HepG2 (cell line): ENCODE results near the gene SOS2. TPM values are rescaled to one million over a fixed set of nuclear protein-coding genes. Genes with fewer than 3 reads are reported as not detected.

ENCODE experiments used
- ETV6 ChIP-seq: sonication (generic); formaldehyde crosslinking; conservative IDR thresholded peaks from 2 replicates; pipeline ENCODE4 v1.4.0; 2020; ENCODE audit warnings: missing genetic modification reagents
- HNRNPH1 ChIP-seq: fragments of 200-400 bp; formaldehyde crosslinking; optimal IDR thresholded peaks from 2 replicates; pipeline ENCODE3; 2017; ENCODE audit warnings: mild to moderate bottlenecking, low read depth, low read length
- KDM4B ChIP-seq: sonication (generic); formaldehyde crosslinking; IDR thresholded peaks from 2 replicates; pipeline ENCODE4 v1.4.0; 2020; ENCODE audit warnings: missing genetic modification reagents
- KDM6A ChIP-seq: IDR thresholded peaks from 2 replicates; pipeline ENCODE4 v1.6.1; 2016; ENCODE audit warnings: low read depth
- NFE2L2 ChIP-seq: fragments of 150-350 bp; IDR thresholded peaks from 2 replicates; pipeline ENCODE4 v1.6.1; 2014; ENCODE audit warnings: low read length
- NPAS2 ChIP-seq: sonication (generic); formaldehyde crosslinking; IDR thresholded peaks from 2 replicates; pipeline ENCODE4 v1.8.0; 2022; ENCODE audit warnings: mild to moderate bottlenecking, missing genetic modification reagents, borderline replicate concordance
- NR2F1 ChIP-seq, 2 experiments: fragments of 450-650 bp in 1 of 2; formaldehyde crosslinking in 1 of 2; IDR thresholded peaks; 2 replicates each; pipeline versions ENCODE4 v1.5.0 to v1.6.1; 2016 to 2020; ENCODE audit warnings: mild to moderate bottlenecking in 1 of 2, missing compliant biosample characterization in 1 of 2, missing genetic modification reagents in 1 of 2, moderate library complexity in 1 of 2
- RARA ChIP-seq: IDR thresholded peaks from 2 replicates; pipeline ENCODE4 v1.6.1; 2016; ENCODE audit warnings: missing genetic modification reagents, missing compliant biosample characterization
- SETDB1 ChIP-seq: sonication (generic); formaldehyde crosslinking; IDR thresholded peaks from 2 replicates; pipeline ENCODE4 v1.5.1; 2020; ENCODE audit warnings: missing genetic modification reagents, mild to moderate bottlenecking, borderline replicate concordance
- SMARCC2 ChIP-seq: fragments of 450-650 bp; IDR thresholded peaks from 2 replicates; pipeline ENCODE4 v1.6.1; 2017; ENCODE audit warnings: antibody characterized with exemption, mild to moderate bottlenecking
- SMC3 ChIP-seq: IDR thresholded peaks from 2 replicates; pipeline ENCODE4 v1.6.1; 2011; ENCODE audit warnings: low read length, improper control_type of control experiment
- TEAD2 ChIP-seq: sonication (generic); formaldehyde crosslinking; IDR thresholded peaks from 2 replicates; pipeline ENCODE4 v1.9.0; 2021; ENCODE audit warnings: missing genetic modification reagents
- TIGD3 ChIP-seq: sonication (generic); formaldehyde crosslinking; IDR thresholded peaks from 2 replicates; pipeline ENCODE4 v1.5.1; 2020; ENCODE audit warnings: mild to moderate bottlenecking, missing genetic modification reagents, borderline replicate concordance
- ZBTB37 ChIP-seq: sonication (generic); formaldehyde crosslinking; IDR thresholded peaks from 2 replicates; pipeline ENCODE4 v1.4.0; 2020; ENCODE audit warnings: mild to moderate bottlenecking, missing genetic modification reagents
- ZBTB46 ChIP-seq: sonication (generic); formaldehyde crosslinking; IDR thresholded peaks from 2 replicates; pipeline ENCODE4 v1.4.0; 2020; ENCODE audit warnings: mild to moderate bottlenecking, missing genetic modification reagents, borderline replicate concordance
- ZFP36L1 ChIP-seq: sonication (generic); formaldehyde crosslinking; IDR thresholded peaks from 2 replicates; pipeline ENCODE4 v1.8.0; 2022; ENCODE audit warnings: mild to moderate bottlenecking, missing genetic modification reagents, moderate library complexity
- ZFP82 ChIP-seq: sonication (generic); formaldehyde crosslinking; IDR thresholded peaks from 2 replicates; pipeline ENCODE4 v1.5.1; 2020; ENCODE audit warnings: mild to moderate bottlenecking, missing genetic modification reagents, borderline replicate concordance
- ZFP90 ChIP-seq: sonication (generic); formaldehyde crosslinking; IDR thresholded peaks from 2 replicates; pipeline ENCODE4 v1.8.0; 2022; ENCODE audit warnings: missing genetic modification reagents, mild to moderate bottlenecking, inconsistent platforms, borderline replicate concordance
- ZNF207 ChIP-seq: fragments of 450-650 bp; IDR thresholded peaks from 2 replicates; pipeline ENCODE4 v1.6.1; 2016; ENCODE audit warnings: antibody characterized with exemption, borderline replicate concordance
- ZNF256 ChIP-seq: sonication (generic); formaldehyde crosslinking; conservative IDR thresholded peaks from 2 replicates; pipeline ENCODE4 v1.4.0; 2020; ENCODE audit warnings: missing genetic modification reagents
- ZNF350 ChIP-seq: sonication (generic); formaldehyde crosslinking; IDR thresholded peaks from 2 replicates; pipeline ENCODE4 v1.4.0; 2020; ENCODE audit warnings: mild to moderate bottlenecking, low read depth, missing genetic modification reagents, borderline replicate concordance
- ZNF556 ChIP-seq: sonication (generic); formaldehyde crosslinking; IDR thresholded peaks from 2 replicates; pipeline ENCODE4 v1.4.0; 2020; ENCODE audit warnings: mild to moderate bottlenecking, missing genetic modification reagents, borderline replicate concordance
- ZNF563 ChIP-seq: sonication (generic); formaldehyde crosslinking; IDR thresholded peaks from 2 replicates; pipeline ENCODE4 v1.8.0; 2022; ENCODE audit warnings: mild to moderate bottlenecking, moderate library complexity, missing genetic modification reagents
- ZNF781 ChIP-seq: sonication (generic); formaldehyde crosslinking; IDR thresholded peaks from 2 replicates; pipeline ENCODE4 v1.5.1; 2020; ENCODE audit warnings: borderline replicate concordance, mild to moderate bottlenecking, missing genetic modification reagents; ENCODE audit errors: not compliant biosample characterization
- polyA plus RNA-seq, 8 experiments: library from polyadenylated mRNA; depleted of rRNA in 3 of 8; stranded (reverse) in 7 of 8; unstranded in 1 of 8; fragments of >200 nt; fragmentation: Illumina TruSeq in 4 of 8; extraction: Trizol in 4 of 8; gene quantifications; 2 replicates each; pipeline versions ENCODE4 v1.2.1 to v1.2.3, GENCODE V29; 2011 to 2016; ENCODE audit warnings: low read depth in 4 of 8, missing spikeins in 1 of 8, mixed read lengths in 1 of 8; ENCODE audit not compliant: insufficient read depth in 1 of 8
- total RNA-seq, 5 experiments: library from RNA; depleted of rRNA; stranded (reverse); fragments of >200 nt; fragmentation: Illumina TruSeq; extraction: Trizol; gene quantifications; 2 replicates each; pipeline ENCODE4 v1.2.3, GENCODE V29; 2016; ENCODE audit warnings: low read depth in 1 of 5

SOS2 gene
- total and polyA plus RNA-seq, 2 of the 13 experiments (the other 11 are each of a cell fraction or from before 2014, with no cell fraction given) = 9.3 to 12.1 TPM

DNA sequence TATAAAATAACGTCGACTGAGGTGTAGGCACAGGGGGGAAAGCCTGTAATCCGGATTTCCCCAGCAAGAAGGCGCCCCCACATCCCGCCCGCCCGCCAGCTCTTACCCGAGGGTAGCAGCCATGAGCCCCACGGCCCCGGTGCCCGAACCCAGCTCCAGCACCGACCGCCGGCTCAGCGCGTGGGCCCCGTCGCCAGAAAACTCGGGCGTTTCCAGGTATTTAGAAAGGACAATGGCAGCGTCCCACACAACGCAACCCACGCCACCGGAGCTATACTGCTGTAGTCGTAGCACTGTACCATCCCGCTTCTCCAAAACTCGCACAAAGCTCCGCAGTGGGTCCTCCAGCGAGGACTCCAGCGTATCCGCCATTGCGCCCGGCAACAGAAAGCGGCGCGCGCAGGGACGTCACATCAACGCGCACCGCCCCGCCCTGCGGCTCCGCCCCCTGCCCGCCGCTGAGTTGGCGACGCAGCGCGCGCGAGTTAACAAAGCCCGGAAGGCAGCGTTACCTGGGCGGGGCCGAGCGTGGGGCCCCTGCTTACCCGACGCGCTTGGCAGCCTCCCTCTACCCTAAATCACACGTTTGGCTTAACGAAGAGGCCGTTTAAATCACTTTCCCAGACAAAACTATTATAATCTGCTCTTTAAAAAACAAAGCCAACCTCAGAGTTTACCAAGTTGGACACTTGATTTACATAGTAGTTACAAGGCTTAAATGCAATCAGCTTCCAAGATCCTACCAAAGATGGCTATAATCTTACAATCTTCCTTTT is 115.0 kb downstream of the SOS2 start, which contains the start of gene VCPKMT (continued):
- TF ChIP-seq ZNF556 (CRISPR knock-in tag) (no peak; the same call in 1 of the 2 replicates), NPAS2 (CRISPR knock-in tag) (no peak), ZNF781 (CRISPR knock-in tag) (peak; percentile 53), RARA (no peak), SMARCC2 (no peak), SETDB1 (CRISPR knock-in tag) (no peak), ZBTB37 (CRISPR knock-in tag) (no peak), KDM6A (CRISPR knock-in tag) (no peak), ZFP82 (CRISPR knock-in tag) (peak; percentile 80; the same call in 1 of the 2 replicates), NFE2L2 (no peak), ZNF207 (no peak), ETV6 (CRISPR knock-in tag) (no peak; the same call in 1 of the 2 replicates), ZFP36L1 (CRISPR knock-in tag) (peak; percentile 72; the same call in 1 of the 2 replicates), ZBTB46 (CRISPR knock-in tag) (no peak), TEAD2 (CRISPR knock-in tag) (no peak), KDM4B (no peak), ZNF563 (CRISPR knock-in tag) (peak; percentile 70; the same call in 1 of the 2 replicates), HNRNPH1 (no peak), ZFP90 (no peak), TIGD3 (CRISPR knock-in tag) (no peak), ZNF256 (CRISPR knock-in tag) (no peak), SMC3 (no peak), ZNF350 (CRISPR knock-in tag) (peak; percentile 89; the same call in 1 of the 2 replicates), NR2F1 (CRISPR knock-in tag; IDR thresholded peaks at IDR 0.05) (no peak)
